Activated CD8-positive, alpha-beta memory T cell treated with anti-CD3 and anti-CD28 coated beads for 4 hours (primary cell): ENCODE results near the gene ALG13.
"Not testable (repeated sequence)": the region's sequence is repeated elsewhere in the genome, so short reads cannot be mapped to it uniquely, and the experiment has no call there.

Source experiments
- DNase-seq, 2 donors: peaks; one replicate each; pipeline ENCODE4 v3.0.0-alpha.2; 2020; ENCODE audit warnings: low read depth in 2 of 2

ALG13 gene

DNA sequence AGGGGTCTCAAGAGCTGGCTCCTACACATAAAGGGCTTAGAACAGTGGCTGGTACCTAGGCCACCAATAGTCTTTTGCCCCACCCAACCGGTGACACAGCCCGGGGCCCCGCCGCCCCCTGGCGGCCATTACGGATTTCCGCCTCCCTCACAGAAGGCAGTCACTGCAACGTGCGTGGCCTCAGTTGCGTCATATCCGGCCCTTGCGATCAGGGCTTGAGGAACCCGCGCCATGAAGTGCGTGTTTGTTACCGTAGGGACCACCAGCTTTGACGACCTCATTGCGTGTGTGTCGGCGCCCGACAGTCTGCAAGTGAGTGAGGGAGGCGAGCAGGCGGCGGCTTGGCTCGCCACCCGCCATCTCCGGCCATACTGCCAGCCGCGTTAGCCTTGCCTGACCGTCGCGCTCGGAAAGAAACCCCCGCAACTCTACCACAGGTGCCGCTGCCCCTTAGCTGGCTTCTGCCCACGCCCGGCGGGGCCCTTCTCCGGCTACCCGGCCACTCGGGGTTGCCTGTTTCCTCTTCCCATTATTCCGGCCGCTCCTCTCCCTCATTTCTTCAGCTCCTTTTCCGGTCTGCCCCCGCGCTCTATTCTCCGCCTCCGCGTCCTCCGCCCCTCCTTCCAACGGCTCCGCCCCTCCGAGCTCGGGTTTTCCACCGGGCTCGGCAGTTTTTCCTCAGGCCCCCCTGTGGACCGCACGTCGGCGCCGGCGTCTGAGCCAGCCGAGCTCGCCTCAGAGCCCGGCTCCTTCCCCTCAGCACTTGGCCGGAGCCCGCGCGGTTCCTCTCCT lies at the start of gene ALG13:
Gene ALG13, plus strand, starts transcription at position 183 of the 792 bp plus-strand sequence. Its CDS starts 49 bp downstream, at position 232.
- DNase-seq, result peak; percentile 76 to 77

DNA sequence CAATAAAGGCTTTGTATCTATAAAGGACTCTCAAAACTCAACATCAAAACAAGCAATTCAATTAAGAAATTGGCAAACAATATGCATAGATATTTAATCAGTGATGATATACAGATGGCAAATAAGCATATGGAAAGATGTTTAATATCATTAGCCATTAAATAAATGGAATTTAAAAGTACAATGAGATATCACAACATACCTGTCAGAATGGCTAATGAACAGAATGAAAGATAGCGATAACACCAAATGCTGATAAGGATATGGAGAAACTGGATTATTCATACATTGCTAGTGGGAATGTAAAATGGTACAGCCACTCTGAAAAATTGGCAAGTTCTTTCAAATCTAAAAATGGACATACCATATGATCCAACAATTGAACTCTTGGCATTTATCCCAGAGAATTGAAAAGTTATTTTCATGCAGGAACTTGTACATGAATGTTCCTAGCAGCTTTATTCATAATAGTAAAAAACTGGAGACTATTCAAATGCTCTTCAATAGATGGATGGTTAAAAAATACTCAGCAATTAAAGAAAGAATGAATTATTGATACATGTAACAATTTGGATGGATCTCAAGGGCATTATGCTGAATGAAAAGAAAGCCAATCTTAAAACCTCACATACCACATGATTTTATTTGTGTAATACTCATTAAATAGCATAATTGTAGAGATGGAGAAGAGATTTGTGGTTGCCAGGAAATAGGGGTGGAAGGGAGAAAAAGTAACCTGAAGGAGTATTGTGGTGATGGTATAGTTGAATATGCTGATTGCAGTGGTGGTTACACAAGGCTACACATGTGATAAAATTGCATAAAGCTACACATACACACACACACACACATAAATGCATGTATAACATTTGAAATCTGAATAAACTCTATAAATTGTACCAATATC lies 45.9 kb upstream of the ALG13 start:
- no peak for DNase-seq

DNA sequence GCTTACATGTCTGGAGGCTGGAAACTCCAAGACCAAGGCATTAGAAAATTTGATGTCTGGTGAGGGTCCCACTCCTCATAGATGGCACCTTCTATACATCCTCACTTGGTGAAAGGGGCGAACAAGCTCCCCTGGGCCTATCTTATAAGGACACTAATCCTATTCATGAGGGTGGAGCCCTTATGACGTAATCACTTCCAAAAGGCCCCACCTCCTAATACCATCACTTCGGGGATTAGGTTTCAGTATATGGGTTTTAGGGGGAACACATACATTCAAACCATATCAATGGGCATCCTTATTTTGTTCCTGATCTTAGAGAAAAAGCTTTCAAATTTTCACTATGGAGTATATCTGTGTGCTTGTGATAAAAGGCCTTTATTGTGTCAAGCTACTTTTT lies 39.0 kb upstream of the ALG13 start:
- DNase-seq, result no peak

DNA sequence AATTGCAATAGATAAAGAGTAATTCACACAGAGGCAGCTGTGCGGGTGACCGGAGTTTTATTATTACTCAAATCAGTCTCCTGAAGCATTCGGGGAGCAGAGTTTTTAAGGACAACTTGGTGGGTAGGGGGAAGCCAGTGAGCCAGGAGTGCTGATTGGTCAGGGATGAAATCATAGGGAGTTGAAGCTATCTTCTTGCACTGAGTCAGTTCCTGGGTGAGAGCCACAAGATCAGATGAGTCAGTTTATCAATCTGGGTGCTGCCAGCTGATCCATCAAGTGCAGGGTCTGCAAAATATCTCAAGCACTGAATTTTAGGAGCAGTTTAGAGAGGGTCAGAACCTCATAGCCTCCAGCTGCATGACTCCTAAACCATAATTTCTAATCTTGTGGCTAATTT lies 35.8 kb upstream of the ALG13 start:
- DNase-seq, result not testable (repeated sequence)

DNA sequence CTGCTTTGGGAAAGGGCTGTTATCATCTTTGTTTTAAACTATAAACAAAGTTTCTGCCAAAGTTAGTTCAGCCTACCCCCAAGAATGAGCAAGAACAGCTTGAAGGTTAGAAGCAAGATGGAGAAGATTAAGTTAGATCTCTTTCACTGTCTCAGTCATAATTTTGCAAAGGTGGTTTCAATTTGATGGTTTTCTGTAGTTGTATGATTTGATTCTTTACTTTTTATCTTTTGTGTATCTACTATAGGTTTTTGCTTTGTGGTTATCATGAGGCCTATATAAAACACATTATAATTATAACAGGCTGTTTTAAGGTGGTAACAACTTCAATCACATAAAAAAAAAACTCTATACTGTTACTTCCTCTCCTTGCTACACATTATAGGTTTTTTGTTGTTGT lies 35.4 kb upstream of the ALG13 start:
- no peak for DNase-seq

DNA sequence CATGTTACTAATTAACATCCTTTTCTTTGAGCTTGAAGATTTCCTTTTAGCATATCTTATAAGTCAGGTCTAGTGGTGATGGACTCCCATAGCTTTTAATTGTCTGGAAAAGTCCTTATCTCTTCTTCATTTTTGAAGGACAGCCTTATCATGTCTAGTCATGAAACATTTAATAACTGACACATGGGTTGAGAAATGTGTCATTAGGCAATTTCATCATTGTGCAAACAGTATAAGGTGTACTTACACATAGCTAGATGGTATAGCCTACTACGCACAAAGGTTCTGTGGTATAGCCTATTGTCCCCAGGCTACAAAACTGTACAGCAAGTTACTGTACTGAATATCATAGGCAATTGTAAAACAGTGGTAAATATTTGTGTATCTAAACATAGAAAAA lies 34.5 kb upstream of the ALG13 start:
- DNase-seq, result no peak

DNA sequence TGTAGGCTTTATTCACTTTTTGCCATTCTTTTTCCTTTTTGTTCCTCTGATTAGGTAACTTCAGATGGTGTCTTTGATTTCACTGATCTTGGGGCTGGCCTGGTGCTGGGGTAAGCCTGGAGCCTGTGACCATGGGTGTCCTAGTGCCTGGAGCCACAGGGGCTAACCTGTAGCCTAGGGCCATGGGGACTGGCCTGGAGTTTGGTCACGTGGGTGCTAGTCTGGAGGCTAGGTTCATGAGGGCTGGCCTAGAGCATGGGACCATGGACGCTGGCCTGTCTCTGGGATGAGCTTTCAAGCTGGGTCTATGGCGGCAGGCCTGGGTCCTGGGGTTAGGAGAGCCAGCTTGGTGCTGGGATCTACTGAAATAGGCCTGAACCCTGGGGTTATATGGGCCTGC lies 32.2 kb upstream of the ALG13 start:
- no peak for DNase-seq

DNA sequence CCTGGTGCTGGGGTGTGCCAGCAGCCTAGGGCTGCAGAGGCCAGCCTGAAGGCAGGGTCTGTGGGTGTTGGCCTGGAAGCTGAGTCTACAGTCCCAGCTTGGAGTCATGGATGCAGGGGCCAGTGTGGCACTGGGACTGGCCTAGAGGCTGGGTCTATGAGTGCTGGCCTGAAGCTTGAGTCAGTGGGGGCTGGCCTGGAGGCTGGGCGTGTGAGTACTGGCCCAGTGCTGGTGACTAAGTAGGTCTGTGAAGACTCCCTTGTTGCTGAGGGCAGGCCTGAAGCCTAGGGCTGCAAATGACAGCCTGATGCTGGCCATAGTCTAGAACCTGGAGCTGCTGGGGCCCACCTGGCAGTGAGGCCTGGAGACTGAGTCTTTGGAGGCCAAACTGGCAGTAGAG lies 31.3 kb upstream of the ALG13 start:
- no peak for DNase-seq

DNA sequence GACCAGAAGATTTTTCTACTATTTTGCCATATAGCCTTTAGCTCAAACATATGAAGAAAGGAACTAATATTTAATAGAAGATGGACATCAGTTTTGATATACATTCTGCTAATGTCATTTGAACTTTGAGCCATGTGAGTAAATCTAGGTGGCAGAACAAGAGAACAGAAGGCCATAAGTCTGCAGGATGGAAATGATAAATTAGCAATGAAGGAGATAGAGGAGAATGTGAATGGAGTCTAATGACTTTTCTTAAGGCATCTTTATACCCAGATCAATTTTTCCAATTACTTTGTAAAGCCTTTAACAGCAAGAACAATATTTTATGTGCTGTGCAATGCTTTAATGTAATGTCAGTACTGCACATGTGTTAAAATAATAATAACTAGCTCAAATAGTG lies 30.1 kb upstream of the ALG13 start:
- no peak for DNase-seq

DNA sequence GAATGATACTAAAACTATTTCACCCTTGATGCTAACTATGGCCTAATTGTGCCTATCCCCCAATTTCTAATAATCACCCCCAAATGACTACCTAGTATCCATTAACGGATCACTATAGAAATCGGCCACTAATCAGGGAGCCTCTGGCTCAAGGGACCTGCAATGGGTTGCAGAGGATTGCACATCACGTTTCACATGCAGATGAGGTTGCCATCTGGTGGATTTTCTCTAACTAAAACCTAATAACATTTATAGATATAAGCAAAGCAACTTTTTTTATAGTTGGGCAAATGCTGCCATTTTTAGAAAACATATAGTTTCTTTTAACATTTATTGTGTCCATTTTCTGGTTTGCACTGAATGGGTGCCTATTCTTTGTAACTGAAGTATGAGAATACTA lies 28.3 kb upstream of the ALG13 start:
- DNase-seq, result no peak

DNA sequence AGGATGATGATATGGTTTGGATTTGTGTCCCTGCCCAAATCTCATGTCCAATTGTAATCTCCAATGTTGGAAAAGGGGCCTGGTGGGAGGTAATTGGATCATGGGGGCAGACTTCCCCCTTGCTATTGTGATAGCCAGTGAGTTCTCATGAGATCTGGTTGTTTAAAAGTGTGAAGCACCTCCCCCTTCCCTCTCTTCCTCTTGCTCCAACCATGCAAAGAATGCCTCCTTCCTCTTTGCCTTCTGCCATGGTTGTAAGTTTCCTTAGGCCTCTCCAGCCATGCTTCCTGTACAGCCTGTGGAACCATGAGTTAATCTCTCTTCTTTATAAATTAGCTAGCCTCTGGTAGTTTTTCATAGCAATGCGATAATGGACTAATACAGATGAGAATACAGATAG lies 19.7 kb upstream of the ALG13 start:
- no peak for DNase-seq

DNA sequence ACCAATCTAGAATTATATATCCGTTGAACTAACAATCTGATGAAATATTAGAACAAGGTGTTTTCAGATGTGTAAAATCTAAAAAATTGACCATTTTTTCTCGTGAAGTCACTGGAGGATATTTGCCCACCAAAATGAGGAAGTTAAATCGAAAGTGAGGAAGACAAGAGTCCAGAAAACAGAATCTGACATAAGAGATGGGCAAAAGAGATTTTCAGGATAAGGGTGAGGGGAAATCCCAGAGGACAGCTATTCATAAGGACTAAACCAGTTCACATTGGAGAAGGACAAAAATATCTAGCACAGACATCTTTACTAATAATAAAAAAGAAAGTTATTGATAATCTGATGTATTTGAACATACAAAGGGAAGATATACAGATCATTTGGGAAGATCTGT lies 18.7 kb upstream of the ALG13 start:
- DNase-seq, result no peak

DNA sequence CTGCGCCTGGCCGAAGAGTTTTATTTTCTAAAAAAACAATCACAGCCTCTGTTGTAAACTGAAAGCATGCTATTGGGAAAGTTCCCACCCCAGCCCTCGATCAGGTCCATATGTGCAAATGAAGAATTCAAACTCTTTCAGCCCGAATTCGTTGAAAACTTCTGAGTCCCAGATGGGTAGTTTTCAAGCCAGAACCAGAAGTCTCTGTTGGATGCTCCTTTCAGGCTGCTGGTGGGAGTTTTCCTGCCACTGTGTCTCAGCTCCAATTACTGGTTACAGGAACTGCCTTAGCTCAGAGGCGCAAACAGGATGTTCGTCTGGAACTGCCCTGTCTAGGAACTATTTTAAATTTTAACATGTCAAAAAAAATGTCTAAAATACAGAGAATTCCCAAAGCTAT lies 9.3 kb upstream of the ALG13 start:
- DNase-seq, result no peak

DNA sequence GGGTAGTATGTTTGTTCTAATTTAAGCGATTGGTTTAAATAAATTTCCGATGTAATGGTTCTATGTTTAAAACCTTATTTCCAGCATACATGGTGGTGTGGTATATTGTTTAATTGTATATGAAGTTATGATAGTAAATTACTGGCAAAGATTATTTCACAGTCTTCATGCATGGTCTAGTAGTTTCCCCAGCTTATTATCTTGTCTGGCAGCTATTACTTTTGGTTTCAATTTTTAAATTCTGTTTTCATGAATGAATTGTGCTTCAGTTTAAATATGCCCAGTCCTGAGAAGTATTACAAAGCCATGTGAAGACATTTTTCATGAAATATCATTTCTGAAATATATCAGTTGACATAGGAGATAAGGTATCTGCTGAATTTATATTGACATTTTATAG lies 6.3 kb downstream of the ALG13 start:
- DNase-seq, result no peak

DNA sequence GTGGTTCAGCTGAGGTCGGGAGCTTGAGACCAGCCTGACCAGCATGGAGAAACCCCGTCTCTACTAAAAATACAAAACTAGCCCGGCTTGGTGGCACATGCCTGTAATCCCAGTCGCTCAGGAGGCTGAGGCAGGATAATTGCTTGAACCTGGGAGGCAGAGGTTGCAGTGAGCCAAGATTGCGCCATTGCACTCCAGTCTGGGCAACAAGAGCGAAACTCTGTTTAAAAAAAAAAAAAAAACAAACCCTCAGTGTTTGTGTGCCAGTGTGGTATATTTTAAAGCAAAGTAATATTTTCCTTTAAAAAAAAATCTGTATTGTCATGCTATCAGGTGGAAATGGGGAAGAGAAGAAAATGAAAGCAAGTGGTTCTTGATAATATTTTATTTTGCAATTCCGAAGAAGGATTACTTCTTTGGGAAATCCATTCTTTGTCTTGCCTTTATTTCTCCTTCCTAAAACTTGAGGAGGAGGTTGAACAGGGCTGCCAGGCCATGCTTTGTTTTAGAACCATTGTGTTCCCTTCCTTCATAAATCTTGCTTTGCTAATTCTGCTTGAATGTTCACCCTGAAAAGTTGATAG lies 14.4 kb downstream of the ALG13 start:
- no peak for DNase-seq

DNA sequence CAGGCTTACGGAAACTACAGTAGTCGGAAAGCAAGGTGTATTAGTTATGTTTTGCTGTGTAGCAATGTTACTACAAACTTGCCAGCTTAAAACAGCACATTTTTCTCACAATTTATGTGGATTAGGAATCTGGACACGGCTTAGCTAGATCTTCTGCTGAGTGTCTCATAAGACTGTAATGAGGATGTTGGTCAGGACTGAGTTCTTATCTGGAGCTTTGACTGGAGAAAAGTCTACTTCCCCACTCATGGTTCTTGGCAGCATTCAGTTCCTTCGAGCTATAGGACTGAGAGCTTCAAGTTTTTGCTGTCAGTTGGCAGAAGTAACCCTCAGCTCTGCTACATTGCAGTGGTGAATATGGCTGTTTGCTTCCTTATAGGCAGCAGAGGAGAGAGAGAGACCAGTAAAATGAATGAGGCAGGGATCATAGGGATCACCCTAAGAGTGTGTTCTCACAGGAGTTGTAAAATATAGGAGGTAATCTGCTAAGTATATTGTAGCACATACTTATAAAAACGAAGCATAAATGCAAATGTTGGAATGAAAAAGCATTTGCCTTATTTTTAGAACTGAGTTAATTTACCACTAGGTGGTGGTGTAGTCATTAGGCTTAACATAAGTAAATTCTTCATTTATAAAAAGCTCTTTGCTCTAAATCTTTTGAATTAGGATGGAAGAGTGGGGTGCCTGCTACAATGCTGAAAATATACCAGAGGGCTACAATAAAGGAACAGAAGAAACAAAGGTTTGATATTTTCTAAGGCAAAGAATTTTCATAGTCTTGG lies 38.6 kb downstream of the ALG13 start:
- DNase-seq, result no peak

DNA sequence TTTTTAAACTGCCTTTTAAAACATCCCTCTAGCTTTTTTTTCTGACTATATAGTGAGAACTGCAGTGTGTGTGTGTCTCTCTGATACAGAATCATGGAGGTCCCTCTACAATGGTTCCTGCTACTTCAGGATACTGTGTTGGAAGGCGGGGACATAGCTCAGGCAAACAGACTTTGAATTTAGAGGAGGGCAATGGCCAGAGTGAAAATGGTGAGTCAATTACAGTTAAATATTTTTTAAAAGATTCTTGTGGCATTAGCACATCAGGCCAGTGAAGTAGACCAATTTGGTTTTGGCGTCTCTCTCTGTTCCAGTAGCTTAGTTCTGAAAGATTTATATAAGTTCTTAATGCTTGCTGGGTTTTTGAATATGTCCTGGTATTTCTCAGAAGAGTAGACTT lies 47.1 kb downstream of the ALG13 start:
- no peak for DNase-seq

DNA sequence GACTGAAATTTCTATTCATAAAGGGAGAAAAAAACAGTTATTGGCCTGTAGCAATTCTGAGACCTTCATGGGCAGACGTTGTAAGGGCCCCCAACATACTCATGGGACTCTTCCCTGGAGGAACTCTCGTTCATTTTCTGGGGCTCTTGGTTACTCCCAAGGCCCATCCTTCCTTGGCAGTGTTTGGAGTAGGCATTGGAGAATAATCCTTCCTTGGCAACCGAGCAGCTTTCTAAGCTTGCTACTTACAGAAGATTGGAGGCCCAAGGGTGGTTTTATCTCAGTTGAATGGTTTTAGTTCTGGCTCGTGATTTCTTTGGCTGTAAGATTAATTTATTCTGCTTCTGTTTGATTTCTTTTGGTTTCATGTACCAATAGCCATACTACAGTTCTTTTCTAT lies 50.4 kb downstream of the ALG13 start:
- no peak for DNase-seq

DNA sequence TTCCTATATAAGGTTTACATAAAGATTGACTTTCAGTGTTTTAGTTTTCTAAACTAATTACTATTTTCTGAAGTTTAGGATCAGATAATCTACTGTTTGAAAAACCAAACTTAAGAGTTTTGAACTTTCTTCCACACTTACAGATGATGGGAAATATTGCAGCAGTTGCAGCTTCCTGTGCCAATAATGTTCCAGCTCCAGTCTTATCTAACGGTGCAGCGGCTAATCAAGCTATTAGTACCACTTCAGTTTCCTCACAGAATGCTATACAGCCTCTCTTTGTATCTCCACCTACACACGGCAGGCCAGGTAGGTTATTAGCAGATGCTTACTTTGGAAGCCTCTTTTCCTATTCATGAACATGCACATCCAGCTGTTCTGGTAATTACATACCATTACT lies 55.6 kb downstream of the ALG13 start:
- no peak for DNase-seq

DNA sequence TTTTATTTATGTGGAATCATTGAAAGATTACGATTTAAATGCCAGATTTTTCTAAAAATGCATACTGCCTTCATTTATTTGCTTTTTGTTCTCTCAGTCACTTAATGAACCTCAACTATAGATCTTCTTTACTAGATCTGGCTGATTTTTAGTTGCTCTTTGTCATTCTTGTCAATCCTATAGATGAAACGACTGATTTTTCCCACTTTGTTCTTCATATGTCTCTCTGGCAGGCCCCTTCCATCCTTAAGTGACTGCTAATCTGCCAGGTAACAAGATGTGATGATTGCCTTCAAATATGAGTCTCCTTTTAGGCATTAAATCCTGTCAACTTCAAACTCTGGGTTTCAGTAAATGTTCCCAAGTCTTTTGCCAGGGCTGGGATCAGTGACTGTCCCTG lies 61.0 kb downstream of the ALG13 start:
- DNase-seq, result no peak

DNA sequence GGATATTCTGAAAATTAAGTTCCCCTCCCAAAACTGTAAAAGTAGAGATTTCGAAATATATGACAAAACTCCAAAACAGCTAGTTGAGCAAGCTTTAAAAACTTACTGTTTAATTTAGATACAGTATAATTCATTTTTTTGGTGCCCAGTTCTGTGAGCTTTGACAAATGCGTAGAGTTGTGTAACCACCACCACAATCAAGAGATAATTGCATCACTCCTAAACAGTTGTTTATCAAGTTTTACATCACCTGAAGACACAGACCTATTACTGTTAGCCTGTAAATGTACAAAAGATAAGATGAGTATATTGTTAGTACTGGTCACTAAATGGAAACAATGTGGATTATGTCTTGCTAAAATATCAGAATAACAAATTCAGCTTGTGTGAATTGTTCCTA lies 62.3 kb downstream of the ALG13 start:
- no peak for DNase-seq

DNA sequence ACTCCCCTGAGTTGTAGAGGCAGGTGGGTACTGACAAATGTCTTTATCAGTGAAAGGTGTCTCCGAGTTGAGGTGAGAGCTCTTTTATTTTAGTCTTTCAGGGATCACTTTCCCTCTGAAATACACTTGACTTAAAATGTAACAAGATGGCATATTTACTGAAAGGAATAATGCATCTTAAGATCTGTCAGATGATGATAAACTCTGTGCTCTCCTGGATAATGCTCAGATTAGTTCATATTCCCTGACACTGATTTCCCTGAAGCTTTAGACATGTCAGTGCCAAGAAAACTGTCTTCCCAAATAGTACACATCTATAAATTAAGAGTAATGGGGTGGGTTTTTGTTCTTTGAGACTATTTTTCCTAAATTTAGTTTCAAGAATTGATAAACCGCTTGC lies 75.5 kb downstream of the ALG13 start:
- no peak for DNase-seq
